AG20443 (cell line): ENCODE data around the gene WIPF2.

Source experiments
- DNase-seq: peaks from one replicate; pipeline ENCODE4 v3.0.0; 2012; ENCODE audit warnings: low spot score, mixed read lengths

WIPF2 gene

DNA sequence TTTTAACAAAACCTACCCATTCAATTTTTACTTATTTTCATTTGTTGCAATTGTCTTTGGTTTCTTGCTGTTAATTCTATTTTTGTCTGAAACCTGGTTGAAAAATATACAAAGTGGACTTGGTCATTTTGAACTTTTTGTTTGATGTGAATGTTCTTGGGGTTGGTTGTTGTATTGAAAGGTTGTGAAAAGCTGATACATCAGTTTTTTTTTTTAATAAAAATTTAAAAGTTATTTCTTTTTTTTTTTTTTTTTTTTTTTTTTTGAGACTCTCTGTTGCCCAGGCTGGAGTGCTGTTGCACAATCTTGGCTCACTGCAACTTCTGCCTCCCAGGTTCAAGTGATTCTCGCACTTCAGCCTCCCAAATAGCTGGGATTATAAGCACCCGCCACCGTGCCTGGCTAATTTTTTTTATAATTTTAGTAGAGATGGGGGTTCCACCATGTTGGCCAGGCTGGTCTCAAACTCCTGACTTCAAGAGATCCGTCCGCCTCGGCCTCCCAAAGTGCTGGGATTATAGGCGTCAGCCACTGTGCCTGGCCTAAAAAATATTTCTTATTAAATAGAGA is 28.9 kb downstream of the WIPF2 start:
- DNase-seq = no peak

DNA sequence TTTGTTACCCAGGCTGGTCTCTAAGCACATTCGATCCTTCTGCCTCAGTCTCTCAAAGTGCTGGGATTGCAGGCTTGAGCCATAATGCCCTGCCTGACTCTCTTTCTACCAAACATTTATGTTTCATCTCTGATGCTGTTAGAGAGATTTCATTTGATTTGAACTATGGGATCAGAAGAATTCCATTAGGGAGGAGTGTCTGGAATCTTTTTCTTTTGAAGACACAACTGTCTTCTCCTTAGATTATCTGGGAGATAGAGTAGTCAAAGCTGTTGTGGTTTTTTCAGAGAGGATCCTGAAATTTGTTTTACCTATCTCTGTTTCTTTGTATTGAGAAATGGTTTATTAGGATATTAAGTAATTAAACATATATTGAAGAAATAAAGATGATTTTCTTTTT is 29.4 kb downstream of the WIPF2 start:
- DNase-seq = no peak

DNA sequence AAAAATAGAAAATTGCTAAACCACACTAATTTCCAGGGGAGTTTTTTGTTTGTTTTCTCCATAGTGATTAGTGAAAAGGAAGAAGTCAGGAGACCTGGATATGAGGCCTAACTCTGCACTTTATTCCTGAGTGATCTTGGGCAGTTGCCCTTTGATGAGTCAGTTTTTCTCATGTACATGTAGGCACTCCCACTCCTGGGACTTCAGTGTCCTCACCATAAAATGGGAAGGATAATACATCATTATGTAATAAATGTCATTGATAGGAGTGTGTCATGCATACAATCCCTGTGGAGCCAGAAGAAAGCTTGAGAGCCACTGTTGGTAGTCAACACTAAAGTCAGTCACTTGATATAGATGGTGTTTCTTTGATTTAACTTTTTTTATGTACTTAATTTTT is 32.5 kb downstream of the WIPF2 start:
- peak; percentile 84 for DNase-seq

DNA sequence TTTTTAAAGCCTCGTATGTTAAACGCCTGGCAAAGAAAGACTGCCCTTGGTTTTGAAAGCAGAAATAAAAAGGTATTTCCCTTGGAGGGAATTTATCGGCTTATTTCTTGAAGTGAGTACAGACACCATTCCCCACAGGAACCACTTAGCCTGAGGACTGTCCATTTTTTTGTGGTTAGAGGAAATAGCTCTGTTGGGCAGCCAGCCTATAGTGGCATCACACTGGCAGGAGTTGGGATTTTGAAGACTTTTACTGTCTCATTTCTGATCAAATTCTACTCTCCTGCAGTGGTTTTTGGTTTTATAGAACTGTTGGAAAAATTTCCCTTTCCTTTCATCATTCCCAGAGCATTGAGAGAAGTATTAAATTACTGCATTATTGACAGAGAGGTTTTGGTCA is 34.5 kb downstream of the WIPF2 start:
- DNase-seq = no peak

DNA sequence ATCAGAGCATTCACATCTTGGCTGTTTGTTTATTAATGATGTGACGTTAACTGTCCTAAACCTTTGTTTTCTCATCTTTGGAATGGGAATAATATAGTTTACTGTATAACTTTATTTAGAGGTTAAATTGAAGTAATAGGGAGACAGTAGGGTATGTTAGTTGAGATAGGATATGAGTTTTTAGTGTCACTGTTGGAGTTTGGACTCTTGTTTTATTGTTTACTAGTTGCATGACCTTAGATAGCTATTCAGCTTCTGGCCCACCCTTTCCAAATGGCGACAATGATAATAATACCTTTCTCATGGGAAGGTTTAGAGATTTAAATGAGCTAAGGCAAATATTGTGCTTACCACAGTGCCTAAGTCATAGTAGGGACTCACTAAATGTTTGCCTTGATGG is 40.4 kb downstream of the WIPF2 start:
- DNase-seq = no peak

DNA sequence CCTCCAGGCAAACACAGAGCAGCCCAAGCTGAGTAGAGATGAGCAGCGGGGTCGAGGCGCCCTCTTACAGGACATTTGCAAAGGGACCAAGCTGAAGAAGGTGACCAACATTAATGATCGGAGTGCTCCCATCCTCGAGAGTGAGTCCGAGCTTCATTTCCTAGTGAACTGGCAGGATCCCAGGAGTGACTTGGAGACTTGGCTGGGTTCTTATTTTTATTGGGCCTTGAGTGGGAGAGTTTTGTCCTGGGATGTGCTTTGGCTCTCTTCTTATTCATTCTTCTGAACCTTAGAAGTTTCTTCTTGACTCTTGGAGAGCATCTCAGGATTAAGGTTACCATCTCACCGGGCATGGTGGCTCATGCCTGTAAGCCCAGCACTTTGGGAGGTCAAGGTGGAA is 41.4 kb downstream of the WIPF2 start:
- no peak for DNase-seq

DNA sequence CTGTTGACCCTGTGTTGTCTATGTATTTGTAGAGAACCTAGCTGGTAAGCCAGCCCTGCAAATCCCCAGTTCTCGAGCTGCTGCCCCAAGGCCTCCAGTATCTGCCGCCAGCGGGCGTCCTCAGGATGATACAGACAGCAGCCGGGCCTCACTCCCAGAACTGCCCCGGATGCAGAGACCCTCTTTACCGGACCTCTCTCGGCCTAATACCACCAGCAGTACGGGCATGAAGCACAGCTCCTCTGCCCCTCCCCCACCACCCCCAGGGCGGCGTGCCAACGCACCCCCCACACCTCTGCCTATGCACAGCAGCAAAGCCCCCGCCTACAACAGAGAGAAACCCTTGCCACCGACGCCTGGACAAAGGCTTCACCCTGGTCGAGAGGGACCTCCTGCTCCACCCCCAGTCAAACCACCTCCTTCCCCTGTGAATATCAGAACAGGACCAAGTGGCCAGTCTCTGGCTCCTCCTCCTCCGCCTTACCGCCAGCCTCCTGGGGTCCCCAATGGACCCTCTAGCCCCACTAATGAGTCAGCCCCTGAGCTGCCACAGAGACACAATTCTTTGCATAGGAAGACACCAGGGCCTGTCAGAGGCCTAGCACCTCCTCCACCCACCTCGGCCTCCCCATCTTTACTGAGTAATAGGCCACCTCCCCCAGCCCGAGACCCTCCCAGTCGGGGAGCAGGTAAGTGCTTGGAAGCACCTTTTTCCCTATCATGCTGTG is 45.5 kb downstream of the WIPF2 start:
- no peak for DNase-seq

DNA sequence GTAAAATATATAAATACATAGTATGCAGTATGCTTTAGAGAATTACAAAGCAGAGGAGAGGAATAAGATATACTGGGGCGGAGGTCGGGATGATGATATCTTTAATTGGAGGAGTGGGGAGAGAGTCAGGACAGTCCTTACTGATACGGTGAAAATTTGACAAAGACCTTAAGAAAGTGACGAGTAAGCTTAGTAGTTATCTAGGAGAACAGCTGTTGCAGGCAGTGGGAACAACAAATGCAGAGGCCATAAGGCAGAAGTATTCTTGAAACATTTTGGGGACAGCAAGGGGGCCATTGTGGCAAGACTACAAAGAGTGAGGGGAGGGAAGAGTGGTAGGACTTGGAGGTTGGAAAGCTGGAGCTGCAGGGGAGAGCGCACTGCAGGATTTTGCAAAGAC is 46.2 kb downstream of the WIPF2 start:
- no peak for DNase-seq

DNA sequence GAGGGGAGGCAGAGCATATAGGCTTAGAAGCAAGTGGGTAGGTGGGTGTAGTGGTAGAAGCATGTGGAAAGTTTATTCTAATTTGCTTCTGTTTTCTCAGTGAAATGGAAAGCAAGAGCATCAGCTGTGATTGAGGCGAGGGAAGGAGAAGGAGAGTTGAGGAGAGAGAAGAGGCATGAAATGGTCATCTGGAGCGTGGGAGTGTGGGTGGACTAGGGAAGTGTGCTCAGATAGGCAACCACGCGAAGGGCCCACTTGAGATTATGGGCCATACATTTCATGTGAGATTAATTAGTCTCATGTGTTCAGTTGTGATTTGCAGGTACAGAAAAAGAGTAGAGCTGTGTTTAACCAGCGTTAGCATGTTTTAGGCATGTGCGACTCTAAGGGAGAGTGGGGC is 47.8 kb downstream of the WIPF2 start:
- no peak for DNase-seq

DNA sequence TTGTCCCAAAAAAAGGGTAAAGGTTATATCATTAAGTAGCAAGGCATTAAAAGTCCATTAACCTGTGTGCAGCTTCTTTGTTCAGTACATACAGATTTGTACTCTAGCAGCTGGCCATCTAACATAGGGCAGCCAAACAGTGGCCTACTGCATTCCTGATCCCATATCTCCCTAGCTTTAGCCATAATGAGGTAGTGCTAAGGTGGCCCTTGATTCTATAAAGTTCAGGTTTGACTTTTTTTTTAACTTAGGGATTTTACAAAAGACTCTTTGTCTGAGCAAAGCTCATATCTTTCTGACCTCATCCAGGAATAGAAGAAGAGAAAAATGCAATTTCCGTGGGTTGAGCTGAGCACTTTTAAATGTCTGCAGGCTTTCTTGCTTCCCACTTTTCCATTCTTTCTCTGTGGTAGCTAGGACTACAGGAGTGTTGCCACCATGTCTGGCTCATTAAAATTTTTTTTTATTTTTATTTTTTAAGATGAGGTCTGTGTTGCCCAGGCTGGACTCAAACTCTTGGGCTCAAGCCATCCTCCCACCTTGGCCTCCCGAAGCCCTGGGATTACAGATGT is 49.1 kb downstream of the WIPF2 start:
- DNase-seq = no peak

DNA sequence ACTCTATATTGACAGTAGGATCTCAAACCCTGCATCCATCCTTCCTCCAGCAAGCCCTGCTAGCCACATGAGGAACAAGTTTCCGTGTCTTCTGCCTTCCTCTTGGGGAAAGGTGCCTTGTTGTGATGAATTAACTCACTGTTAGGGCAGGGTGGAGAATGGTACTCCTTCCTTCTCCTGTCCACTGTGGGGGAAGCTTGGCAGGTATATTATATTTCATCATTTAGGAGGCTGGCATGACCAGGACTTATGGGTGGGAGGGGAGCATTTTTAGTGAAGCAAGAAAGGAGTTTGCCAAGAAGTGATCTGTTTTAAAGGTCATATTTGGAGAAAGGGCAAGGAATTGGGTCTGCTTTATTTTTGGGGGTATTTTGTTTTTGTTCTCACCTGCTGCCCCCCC is 59.3 kb downstream of the WIPF2 start:
- no peak for DNase-seq

DNA sequence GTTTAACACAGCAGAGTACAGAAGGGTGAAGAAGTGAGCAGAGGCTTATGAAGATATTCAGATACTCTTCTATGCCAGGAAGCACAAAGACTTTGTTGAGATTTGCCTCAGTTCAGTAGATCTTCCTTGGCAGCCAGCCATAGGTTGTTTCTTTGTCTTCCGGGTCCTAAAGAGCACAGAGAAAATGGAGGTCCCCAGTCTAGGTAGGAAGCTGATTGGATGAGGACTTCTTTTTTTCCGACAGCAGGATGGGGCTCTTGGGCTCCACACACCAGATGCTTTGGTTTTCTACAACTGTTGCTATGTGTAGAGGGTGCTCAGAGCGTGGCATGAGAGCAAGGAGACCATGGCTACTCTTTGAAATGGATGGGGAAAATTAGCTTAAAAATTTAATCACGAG is 60.3 kb downstream of the WIPF2 start:
- DNase-seq = no peak

DNA sequence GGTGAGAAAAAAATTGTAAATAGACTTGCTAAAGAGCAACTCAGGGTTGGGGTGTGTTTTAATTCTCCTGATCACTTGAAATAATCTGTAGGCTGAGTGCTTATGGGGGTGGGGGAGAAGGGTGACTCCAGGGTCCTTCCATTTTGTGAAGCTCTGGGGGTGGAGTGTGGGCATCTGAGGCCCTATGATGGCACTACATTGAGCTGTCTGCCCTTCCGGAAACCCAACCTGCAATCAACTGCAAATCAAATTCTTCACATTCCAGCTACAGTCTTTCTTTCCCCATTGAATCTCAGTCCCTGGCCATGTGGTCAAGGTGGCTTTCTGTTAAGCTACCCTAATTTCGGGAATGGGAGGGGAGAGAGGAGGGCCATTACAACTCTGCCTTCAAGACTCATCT is 62.6 kb downstream of the WIPF2 start:
- DNase-seq = no peak

DNA sequence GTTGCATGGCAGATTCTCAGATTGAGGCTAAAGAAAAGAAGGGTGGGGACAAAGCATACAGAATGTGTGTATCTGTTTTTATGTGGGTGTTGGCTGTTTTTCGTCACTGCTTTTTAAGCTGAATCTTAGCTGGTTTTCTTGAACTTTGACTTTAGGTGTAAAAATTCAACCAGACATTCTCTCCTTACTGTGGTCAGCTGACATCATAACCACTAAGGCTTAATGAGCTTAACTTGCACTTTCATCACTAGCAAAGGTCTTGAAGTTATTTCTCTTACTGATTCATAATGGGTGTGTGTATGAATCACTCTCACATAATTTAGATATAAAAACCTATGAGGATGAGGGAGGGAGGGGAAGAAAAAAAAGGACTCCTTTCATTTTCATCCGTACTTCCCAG is 64.6 kb downstream of the WIPF2 start:
- DNase-seq = peak; percentile 80

DNA sequence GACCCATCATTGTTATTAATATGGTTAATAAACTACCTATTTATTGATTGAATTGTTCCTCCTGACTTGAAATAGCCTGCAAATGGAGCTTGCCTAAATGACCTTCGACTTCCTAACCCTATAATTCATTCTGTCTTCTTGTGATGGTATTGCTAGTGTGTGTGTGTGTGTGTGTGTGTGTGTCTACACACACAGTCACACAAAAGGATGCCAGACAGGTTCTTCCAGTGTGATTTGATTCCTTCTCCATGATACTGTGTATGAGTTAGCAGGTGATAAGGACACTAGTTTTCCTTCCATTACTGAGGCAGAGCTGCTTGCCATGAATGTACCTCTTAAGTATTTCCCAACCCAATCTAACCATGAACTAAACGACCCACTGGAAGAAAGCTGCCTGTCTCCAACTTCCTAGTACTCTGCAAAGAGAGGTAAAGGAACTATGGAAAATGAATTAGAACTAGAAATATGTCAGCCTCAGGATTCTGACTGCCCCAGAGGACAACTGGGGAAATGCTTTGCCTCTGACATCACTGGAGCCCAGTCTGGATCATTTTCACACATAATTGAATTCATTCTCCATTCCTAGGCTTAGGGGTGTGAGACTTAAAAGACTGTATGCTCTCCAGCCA is 65.1 kb downstream of the WIPF2 start:
- DNase-seq = peak; percentile 76

DNA sequence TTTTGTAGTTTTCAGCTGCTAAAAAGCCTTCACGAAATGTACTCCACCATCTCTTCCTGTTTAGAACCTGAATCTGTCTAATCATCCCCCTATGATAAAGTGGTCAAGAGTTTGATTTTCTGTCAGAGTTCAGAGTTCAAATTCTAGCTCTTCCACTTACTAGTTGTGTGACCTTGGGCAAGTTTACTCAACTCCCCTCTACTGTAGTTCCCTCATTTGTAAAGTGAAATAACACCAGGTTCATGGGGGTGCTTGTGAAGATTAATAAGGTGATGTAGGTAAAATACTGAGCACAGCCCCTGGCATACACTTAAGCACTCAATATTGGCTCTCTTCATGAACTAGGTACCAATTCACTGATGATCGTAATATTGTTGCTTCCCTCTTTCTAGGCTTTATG is 67.4 kb downstream of the WIPF2 start:
- DNase-seq = no peak

DNA sequence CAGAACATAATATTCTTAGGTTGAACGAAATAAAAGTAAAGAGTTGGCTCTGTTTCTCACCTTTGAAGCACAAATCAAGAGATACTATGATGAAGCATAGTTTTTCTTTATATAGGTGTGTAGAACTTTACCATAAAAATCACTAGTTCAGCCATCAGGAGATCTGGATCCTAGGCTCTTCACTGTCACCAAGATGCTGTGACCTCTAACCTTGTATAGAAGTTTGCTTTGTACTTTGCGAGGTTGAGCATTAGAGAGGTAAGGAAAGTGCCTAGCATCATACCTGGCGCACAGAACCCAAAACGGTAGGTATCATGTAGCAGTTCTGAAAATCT is 68.0 kb downstream of the WIPF2 start:
- no peak for DNase-seq

DNA sequence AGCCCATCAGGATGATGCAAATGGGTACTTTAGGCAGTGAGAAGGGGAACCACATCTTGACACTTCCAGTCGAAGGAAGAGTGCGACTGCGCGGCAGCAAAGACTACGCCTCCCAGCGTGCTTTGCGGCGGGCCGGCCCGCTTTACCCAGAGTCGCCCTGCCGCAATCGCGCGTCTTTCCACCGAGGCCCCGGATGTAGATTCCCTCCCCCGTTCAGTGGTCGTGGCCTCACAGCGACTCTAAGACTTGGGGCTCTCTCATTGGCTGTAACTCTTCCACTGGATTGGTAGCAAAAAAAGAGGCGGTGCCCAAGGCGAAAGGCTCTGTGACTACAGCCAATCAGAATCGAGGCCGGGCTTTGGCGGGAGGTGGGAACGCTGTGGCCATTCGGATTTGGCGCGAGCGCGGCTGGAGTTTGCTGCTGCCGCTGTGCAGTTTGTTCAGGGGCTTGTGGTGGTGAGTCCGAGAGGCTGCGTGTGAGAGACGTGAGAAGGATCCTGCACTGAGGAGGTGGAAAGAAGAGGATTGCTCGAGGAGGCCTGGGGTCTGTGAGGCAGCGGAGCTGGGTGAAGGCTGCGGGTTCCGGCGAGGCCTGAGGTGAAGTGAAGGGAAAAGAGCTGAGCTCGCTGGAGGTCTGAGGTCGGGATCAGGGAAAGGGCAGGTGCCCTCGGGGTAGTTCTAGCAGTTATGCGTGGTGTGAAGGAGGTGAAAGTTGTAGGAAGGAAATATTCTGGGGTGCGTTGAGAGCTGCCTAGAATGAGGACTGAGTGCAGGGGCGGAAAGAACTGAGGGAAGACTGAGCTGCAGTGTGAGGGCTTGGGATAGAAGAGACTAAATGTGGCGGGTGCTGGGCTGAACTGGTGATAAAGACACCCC is 68.6 kb downstream of the WIPF2 start, which contains the start of gene CDC6:
TSS of gene CDC6 (plus strand) at position 386 of the 876 bp plus-strand sequence. CDS start 1,542 bp downstream, outside the sequence.
- DNase-seq = peak; percentile 96

DNA sequence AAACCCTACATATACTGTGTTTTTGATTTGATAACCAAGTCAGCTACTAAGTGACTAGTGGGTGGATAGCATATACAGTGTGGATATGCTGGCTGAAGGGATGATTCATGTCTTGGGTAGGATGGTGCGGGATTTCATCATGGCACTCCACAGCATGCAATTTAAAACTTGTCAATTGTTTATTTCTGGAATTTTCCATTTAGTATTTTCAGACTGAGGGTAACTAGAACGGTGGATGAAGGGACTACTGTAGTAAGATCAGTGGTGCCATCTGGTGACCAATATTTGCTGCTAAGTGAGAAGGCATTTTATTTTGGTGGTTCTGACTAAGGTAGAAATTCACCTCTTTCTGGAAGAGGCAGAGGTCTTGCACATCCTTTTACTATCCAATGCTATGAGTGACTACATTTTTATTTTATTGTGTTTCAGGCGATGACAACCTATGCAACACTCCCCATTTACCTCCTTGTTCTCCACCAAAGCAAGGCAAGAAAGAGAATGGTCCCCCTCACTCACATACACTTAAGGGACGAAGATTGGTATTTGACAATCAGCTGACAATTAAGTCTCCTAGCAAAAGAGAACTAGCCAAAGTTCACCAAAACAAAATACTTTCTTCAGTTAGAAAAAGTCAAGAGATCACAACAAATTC is 71.7 kb downstream of the WIPF2 start:
- peak; percentile 69 for DNase-seq

DNA sequence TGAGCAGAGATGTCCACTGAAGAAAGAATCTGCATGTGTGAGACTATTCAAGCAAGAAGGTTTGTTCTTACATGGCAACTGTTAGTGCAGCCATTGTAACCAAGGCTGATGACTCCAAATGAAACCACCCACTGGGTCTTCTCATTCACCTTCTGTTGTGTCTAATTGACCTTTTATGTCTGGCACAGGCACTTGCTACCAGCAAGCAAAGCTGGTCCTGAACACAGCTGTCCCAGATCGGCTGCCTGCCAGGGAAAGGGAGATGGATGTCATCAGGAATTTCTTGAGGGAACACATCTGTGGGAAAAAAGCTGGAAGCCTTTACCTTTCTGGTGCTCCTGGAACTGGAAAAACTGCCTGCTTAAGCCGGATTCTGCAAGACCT is 72.2 kb downstream of the WIPF2 start:
- no peak for DNase-seq

DNA sequence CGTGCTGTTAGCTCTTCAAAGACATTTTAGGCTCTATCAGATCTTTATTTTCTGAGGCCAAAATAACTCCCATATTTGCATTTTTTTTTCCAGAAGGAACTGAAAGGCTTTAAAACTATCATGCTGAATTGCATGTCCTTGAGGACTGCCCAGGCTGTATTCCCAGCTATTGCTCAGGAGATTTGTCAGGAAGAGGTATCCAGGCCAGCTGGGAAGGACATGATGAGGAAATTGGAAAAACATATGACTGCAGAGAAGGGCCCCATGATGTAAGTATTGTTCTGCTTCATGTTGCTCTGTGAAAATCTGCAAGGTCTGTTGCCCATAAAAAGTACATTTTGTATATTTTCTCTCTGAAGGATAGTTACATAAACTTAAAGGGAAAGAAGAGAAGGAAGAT is 74.3 kb downstream of the WIPF2 start:
- DNase-seq = no peak
